GM19043 (cell line): ENCODE results near the gene GPRC5C.

ENCODE experiments used
- ATAC-seq: cut with Tn5 transposase; IDR thresholded peaks from one replicate; pipeline ENCODE4 v1.9.1; 2021; ENCODE audit warnings: low read depth; ENCODE audit not compliant: unreplicated experiment

GPRC5C gene

GRCh38 chr17:74449773-74450172 is 17.9 kb downstream of the GPRC5C start:
- ATAC-seq = no peak

GRCh38 chr17:74450231-74450630 is 18.3 kb downstream of the GPRC5C start:
- ATAC-seq = no peak

GRCh38 chr17:74450925-74451403 is 19.1 kb downstream of the GPRC5C start:
- no peak for ATAC-seq

- no peak for ATAC-seq
Observed at GRCh38 chr17:74451557-74451956, 19.7 kb downstream of the GPRC5C start.

- no peak for ATAC-seq
Observed at GRCh38 chr17:74452033-74452840, 20.3 kb downstream of the GPRC5C start.

DNA sequence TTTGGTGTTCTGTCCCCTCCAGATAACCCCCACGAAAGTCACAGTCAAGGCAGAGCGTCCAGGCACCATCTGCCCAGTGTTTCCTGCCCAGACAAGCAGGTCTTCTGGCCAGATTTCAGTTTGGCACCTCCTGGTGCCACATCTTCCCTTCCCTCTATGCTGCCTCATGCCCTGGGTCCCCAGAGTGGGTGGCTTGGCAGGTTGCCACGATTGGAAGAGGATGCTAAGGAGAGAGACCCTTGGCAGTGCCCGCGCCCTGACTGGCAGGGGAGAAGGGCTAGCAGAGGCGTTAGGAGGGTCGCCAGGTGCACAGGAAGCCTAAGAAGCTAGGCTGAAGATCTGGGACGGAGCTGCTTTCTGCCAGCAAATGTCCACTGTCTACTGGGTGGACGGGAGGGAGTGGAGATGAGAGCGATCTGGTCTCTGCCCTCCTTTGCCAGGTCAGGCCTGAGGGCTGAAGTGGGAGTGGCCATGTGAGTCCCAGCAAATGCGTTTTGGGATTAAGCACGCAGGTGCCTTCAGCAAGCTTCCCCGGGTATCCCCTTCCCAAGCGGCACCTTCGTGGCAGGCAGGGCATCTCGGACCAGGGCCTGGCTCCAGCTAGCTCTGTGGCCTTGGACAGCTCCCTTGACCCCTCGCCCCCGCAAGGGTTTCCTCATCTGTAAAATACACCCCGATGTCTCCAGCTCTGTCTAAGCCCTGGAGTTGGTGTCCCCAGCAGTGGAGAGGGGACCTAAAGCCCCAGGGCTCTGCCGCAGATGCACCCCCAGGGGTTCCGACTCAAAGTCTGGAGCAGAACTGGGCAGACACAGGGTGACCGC is 21.2 kb downstream of the GPRC5C start:
- ATAC-seq = no peak

DNA sequence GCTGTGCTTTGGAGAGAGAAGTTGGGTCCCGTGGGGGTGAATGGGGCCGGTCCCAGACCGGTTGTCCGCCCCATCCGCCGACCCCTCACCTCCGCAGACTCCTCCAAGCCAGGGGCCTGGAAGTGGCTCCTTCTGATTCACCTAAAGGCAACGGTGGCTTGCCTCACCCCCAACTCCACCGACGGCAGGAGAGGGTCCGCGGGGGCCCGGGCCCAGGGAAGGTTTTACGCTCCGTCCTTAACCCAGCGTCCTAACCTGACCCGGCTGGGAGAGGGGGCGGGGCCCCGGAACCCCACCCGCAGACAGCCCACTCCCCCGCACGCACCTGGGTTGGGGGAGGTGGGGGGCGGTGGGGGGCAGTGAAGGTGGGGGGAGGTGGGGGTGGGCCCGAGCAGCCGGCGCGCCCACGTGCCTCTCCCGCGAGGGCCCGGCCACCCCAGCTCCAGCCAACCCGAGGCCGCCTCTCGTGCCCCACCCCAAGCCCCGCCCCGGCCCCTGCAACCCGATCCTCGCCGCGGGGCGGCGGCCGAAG is 21.8 kb downstream of the GPRC5C start:
- peak; percentile 82 for ATAC-seq

DNA sequence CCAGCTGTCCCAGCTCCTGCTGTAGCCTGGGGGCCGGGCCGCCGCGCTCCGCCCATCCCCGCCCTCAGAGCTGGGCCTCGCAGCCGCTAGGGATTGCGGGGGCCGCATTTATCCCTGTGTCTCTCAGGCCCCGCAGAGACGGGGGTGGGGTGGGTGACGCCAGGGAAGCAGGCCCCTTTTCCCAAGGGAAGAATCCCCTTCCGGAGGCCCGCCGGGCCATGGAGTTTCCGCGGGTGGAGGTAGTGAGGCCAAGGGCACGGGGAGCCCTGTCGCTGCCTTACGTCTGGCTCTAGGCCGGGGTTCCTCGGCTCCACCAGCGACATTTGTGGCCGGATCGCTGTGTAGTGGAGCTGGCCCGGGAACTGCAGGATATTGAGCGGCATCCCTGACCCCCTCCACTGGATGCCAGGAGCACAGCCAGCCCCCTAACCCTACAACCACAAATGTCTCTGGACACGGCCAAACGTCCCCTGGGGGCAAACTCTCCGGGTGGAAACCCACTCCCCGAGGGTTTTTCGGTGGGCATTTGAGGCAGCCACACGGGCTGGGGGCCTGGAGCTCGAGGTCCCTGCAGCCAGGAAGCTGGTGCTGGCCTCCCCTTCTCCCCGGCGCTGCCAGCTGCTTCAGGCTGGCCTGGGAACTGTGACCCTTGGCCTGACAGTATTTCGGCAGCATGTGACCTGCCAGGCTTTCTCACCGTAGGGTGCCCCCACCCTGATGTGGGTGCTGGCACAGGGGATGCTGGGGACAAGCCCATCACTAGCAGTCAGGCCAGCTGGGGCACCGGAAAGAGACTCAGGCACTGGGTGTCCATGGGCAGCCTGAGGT is 22.5 kb downstream of the GPRC5C start:
- peak; percentile 31 for ATAC-seq

- no peak for ATAC-seq
Observed at GRCh38 chr17:74455025-74455545, 23.2 kb downstream of the GPRC5C start.

GRCh38 chr17:74455821-74456220 is 23.9 kb downstream of the GPRC5C start:
- ATAC-seq = no peak

- no peak for ATAC-seq
Observed at GRCh38 chr17:74457146-74457819, 25.4 kb downstream of the GPRC5C start.

DNA sequence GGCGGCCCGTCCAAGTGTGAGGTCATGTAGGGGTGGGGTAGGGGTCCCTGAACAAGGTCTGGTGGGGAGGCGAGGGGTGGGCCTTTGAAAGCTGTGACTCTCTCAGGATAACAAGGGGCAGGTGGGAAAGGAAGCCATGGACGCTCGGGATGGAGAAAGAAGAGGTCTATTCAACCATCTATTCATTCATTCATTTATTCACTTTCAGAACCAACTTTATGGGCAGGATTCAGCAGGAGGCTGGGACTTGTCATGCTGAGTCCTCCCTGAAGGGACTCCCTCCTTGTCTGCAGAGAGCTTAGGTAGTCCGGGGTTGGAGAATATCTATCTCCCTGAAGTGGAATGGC is 25.9 kb downstream of the GPRC5C start:
- no peak for ATAC-seq

- no peak for ATAC-seq
Observed at GRCh38 chr17:74458835-74459234, 26.9 kb downstream of the GPRC5C start.

GRCh38 chr17:74459622-74460021 is 27.7 kb downstream of the GPRC5C start:
- ATAC-seq = no peak

DNA sequence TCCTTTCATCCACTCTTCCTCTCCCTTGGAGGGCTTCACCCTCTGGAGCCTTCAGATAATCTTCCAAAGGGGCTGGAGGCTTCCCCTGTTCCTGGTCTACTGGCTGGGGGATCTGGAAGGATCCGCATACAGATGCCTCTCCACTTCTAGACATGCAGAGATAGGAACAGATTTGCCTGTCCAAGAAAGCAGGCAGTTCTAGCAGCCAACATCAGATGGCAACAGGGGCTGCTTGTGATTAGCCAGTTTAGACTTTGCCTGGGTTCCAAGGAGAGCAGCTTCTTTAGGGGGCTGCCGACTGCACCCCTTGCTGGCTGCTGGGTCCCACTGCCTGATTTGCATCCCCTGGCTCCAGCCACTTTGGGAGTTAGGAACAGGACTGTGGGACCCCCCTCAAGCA is 28.4 kb downstream of the GPRC5C start:
- ATAC-seq = no peak

GRCh38 chr17:74460996-74461395 is 29.1 kb downstream of the GPRC5C start:
- ATAC-seq = no peak

DNA sequence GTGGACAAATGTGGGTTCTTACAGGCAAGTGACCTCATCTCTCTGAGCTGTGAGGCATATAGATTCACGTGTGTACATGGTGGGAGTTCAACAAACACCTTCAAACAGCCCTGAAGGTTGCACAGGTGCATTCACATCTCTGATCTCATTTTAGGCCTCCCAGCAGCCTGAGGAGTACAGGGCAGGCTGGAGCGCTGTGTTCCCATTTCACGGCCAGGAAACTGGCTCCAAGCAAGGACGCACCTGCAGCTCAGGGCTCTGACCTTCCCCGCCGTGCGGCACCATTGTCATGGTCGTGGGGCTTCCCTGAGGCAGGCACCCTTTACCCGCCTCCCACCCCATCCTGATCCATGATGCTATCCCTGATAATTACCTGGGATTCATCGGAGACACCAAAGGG is 29.7 kb downstream of the GPRC5C start:
- no peak for ATAC-seq

GRCh38 chr17:74464730-74465377 is 33.0 kb downstream of the GPRC5C start:
- no peak for ATAC-seq

- ATAC-seq = no peak
Observed at GRCh38 chr17:74465378-74466110, 33.7 kb downstream of the GPRC5C start.
